Brain pericyte (primary cell): ENCODE measurements around the gene APOL6.

Source experiments
- DNase-seq: peaks from one replicate; pipeline ENCODE4 v3.0.0-alpha.2; 2012; ENCODE audit warnings: low read depth, low spot score

Gene APOL6

GRCh38 chr22:35648066-35649025 is at the start of gene APOL6:
Gene APOL6 (plus strand): TSS chr22:35648446. CDS start chr22:35656426, 7,980 bp downstream.
- no peak for DNase-seq

GRCh38 chr22:35599364-35599763 is 48.9 kb upstream of the APOL6 start:
- no peak for DNase-seq

GRCh38 chr22:35600476-35600875 is 47.8 kb upstream of the APOL6 start:
- DNase-seq: no peak

- no peak for DNase-seq
Measured at GRCh38 chr22:35601013-35601580, 47.1 kb upstream of the APOL6 start.

GRCh38 chr22:35601743-35602615 is 46.3 kb upstream of the APOL6 start:
- no peak for DNase-seq

GRCh38 chr22:35604621-35605368 is 43.5 kb upstream of the APOL6 start:
- DNase-seq: no peak

- no peak for DNase-seq
Measured at GRCh38 chr22:35605369-35605680, 42.9 kb upstream of the APOL6 start.

- DNase-seq: no peak
Measured at GRCh38 chr22:35605851-35606481, 42.3 kb upstream of the APOL6 start.

- DNase-seq: no peak
Measured at GRCh38 chr22:35606916-35607315, 41.3 kb upstream of the APOL6 start.

- DNase-seq: no peak
Measured at GRCh38 chr22:35608088-35608487, 40.2 kb upstream of the APOL6 start.

GRCh38 chr22:35609261-35609660 is 39.0 kb upstream of the APOL6 start:
- no peak for DNase-seq

GRCh38 chr22:35609761-35610160 is 38.5 kb upstream of the APOL6 start:
- DNase-seq: no peak

GRCh38 chr22:35610741-35611140 is 37.5 kb upstream of the APOL6 start:
- DNase-seq: no peak

- no peak for DNase-seq
Measured at GRCh38 chr22:35611200-35611890, 36.9 kb upstream of the APOL6 start.

GRCh38 chr22:35611891-35612576 is 36.2 kb upstream of the APOL6 start:
- DNase-seq: no peak

GRCh38 chr22:35612903-35613302 is 35.3 kb upstream of the APOL6 start:
- DNase-seq: no peak

- DNase-seq: no peak
Measured at GRCh38 chr22:35614404-35614803, 33.8 kb upstream of the APOL6 start.

GRCh38 chr22:35615156-35615555 is 33.1 kb upstream of the APOL6 start:
- no peak for DNase-seq

- no peak for DNase-seq
Measured at GRCh38 chr22:35616043-35616442, 32.2 kb upstream of the APOL6 start.
